ENCODE results near the gene OR51I1.

The OR51I1 gene

DNA sequence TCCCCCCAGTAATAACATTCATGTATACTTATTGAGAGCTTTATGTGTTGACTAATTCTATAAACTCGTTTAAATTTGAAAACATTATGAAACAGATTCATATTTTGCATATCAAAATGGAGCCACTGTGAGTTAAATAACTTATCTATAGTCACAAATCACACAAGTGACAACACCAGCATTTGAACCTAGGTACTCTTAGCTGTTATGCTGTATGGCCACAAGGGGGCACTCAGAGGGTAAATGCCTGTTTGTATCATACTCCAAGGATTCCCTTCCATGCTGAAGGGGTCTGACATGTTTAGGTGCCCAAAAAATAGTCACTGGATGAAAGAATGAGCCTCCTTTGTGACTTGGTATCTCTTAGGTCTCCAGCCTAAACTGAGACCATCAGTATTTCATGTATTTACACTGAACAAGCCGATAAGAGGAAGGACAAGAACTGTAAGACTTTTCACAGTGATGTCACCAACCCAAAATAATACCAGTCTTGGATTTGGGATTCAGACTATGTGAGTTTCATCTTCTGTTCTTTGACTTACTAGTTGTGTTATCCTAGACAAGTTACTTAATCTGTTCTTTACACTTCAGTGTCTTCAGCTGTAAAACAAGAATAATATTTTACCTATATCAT lies 35.0 kb upstream of the OR51I1 start:
- TF ChIP-seq CSDC2 (CRISPR knock-in tag; IDR thresholded peaks at IDR 0.05), result no peak
- TF ChIP-seq, protein P1, sequence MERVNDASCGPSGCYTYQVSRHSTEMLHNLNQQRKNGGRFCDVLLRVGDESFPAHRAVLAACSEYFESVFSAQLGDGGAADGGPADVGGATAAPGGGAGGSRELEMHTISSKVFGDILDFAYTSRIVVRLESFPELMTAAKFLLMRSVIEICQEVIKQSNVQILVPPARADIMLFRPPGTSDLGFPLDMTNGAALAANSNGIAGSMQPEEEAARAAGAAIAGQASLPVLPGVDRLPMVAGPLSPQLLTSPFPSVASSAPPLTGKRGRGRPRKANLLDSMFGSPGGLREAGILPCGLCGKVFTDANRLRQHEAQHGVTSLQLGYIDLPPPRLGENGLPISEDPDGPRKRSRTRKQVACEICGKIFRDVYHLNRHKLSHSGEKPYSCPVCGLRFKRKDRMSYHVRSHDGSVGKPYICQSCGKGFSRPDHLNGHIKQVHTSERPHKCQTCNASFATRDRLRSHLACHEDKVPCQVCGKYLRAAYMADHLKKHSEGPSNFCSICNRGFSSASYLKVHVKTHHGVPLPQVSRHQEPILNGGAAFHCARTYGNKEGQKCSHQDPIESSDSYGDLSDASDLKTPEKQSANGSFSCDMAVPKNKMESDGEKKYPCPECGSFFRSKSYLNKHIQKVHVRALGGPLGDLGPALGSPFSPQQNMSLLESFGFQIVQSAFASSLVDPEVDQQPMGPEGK (CRISPR knock-in tag; IDR thresholded peaks at IDR 0.05; ENCODE audit: borderline replicate concordance), result no peak
- TF ChIP-seq RARB (CRISPR knock-in tag; IDR thresholded peaks at IDR 0.05), result no peak
- TF ChIP-seq, protein P2, sequence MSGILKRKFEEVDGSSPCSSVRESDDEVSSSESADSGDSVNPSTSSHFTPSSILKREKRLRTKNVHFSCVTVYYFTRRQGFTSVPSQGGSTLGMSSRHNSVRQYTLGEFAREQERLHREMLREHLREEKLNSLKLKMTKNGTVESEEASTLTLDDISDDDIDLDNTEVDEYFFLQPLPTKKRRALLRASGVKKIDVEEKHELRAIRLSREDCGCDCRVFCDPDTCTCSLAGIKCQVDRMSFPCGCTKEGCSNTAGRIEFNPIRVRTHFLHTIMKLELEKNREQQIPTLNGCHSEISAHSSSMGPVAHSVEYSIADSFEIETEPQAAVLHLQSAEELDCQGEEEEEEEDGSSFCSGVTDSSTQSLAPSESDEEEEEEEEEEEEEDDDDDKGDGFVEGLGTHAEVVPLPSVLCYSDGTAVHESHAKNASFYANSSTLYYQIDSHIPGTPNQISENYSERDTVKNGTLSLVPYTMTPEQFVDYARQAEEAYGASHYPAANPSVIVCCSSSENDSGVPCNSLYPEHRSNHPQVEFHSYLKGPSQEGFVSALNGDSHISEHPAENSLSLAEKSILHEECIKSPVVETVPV (CRISPR knock-in tag; IDR thresholded peaks at IDR 0.05), result no peak
- no peak for TF ChIP-seq ZFP30 (CRISPR knock-in tag; IDR thresholded peaks at IDR 0.05)
- no peak for TF ChIP-seq ISL1 (CRISPR knock-in tag; IDR thresholded peaks at IDR 0.05)
- TF ChIP-seq, protein P3, sequence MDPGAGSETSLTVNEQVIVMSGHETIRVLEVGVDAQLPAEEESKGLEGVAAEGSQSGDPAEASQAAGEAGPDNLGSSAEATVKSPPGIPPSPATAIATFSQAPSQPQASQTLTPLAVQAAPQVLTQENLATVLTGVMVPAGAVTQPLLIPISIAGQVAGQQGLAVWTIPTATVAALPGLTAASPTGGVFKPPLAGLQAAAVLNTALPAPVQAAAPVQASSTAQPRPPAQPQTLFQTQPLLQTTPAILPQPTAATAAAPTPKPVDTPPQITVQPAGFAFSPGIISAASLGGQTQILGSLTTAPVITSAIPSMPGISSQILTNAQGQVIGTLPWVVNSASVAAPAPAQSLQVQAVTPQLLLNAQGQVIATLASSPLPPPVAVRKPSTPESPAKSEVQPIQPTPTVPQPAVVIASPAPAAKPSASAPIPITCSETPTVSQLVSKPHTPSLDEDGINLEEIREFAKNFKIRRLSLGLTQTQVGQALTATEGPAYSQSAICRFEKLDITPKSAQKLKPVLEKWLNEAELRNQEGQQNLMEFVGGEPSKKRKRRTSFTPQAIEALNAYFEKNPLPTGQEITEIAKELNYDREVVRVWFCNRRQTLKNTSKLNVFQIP (CRISPR knock-in tag; IDR thresholded peaks at IDR 0.05; ENCODE audit: borderline replicate concordance, low read depth), result no peak
- TF ChIP-seq ZFP3 (CRISPR knock-in tag; IDR thresholded peaks at IDR 0.05), result no peak
- no peak for TF ChIP-seq ZC3H10 (CRISPR knock-in tag; IDR thresholded peaks at IDR 0.05)
- TF ChIP-seq, protein P4, sequence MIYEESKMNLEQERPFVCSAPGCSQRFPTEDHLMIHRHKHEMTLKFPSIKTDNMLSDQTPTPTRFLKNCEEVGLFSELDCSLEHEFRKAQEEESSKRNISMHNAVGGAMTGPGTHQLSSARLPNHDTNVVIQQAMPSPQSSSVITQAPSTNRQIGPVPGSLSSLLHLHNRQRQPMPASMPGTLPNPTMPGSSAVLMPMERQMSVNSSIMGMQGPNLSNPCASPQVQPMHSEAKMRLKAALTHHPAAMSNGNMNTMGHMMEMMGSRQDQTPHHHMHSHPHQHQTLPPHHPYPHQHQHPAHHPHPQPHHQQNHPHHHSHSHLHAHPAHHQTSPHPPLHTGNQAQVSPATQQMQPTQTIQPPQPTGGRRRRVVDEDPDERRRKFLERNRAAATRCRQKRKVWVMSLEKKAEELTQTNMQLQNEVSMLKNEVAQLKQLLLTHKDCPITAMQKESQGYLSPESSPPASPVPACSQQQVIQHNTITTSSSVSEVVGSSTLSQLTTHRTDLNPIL (CRISPR knock-in tag; IDR thresholded peaks at IDR 0.05; ENCODE audit: low read depth), result no peak
- no peak for TF ChIP-seq ARNTL (CRISPR knock-in tag; IDR thresholded peaks at IDR 0.05; ENCODE audit: borderline replicate concordance, low read depth)
- TF ChIP-seq ZNF565 (CRISPR knock-in tag; conservative IDR thresholded peaks at IDR 0.05; ENCODE audit: low read depth), result no peak
- TF ChIP-seq ZNF70 (CRISPR knock-in tag; IDR thresholded peaks at IDR 0.05), result no peak
- no peak for TF ChIP-seq ZNF8 (CRISPR knock-in tag; IDR thresholded peaks at IDR 0.05)
- TF ChIP-seq GLIS3 (CRISPR knock-in tag; IDR thresholded peaks at IDR 0.05), result no peak
- no peak for TF ChIP-seq PPARA (CRISPR knock-in tag; IDR thresholded peaks at IDR 0.05; ENCODE audit: borderline replicate concordance)
- TF ChIP-seq TSHZ2 (CRISPR knock-in tag; IDR thresholded peaks at IDR 0.05), result no peak
- no peak for TF ChIP-seq TCF4 (CRISPR knock-in tag; IDR thresholded peaks at IDR 0.05; ENCODE audit: borderline replicate concordance)
- TF ChIP-seq TOX (CRISPR knock-in tag; IDR thresholded peaks at IDR 0.05; ENCODE audit: borderline replicate concordance), result no peak
- ATAC-seq, result peak; percentile 84

- no peak for ATAC-seq
- TF ChIP-seq TCF4 (CRISPR knock-in tag; IDR thresholded peaks at IDR 0.05; ENCODE audit: borderline replicate concordance), result no peak
- TF ChIP-seq, protein P4 (CRISPR knock-in tag; IDR thresholded peaks at IDR 0.05; ENCODE audit: low read depth), result no peak
- TF ChIP-seq OSR1 (CRISPR knock-in tag; IDR thresholded peaks at IDR 0.05), result no peak
- no peak for TF ChIP-seq ISL1 (CRISPR knock-in tag; IDR thresholded peaks at IDR 0.05)
- TF ChIP-seq BACH2 (CRISPR knock-in tag; IDR thresholded peaks at IDR 0.05; ENCODE audit: borderline replicate concordance), result no peak
- no peak for TF ChIP-seq RARB (CRISPR knock-in tag; IDR thresholded peaks at IDR 0.05)
- no peak for TF ChIP-seq GLIS3 (CRISPR knock-in tag; IDR thresholded peaks at IDR 0.05)
- TF ChIP-seq ZNF70 (CRISPR knock-in tag; IDR thresholded peaks at IDR 0.05), result no peak
- TF ChIP-seq ZNF8 (CRISPR knock-in tag; IDR thresholded peaks at IDR 0.05), result no peak
- TF ChIP-seq ZNF565 (CRISPR knock-in tag; conservative IDR thresholded peaks at IDR 0.05; ENCODE audit: low read depth), result no peak
- no peak for TF ChIP-seq ZFP3 (CRISPR knock-in tag; IDR thresholded peaks at IDR 0.05)
- no peak for TF ChIP-seq PPARA (CRISPR knock-in tag; IDR thresholded peaks at IDR 0.05; ENCODE audit: borderline replicate concordance)
- TF ChIP-seq ZC3H10 (CRISPR knock-in tag; IDR thresholded peaks at IDR 0.05), result no peak
- TF ChIP-seq ESRRG (CRISPR knock-in tag; IDR thresholded peaks at IDR 0.05), result no peak
- no peak for TF ChIP-seq ZFP30 (CRISPR knock-in tag; IDR thresholded peaks at IDR 0.05)
- no peak for TF ChIP-seq SNAI2 (CRISPR knock-in tag; IDR thresholded peaks at IDR 0.05)
- TF ChIP-seq TOX (CRISPR knock-in tag; IDR thresholded peaks at IDR 0.05; ENCODE audit: borderline replicate concordance), result no peak
- TF ChIP-seq, protein P3 (CRISPR knock-in tag; IDR thresholded peaks at IDR 0.05; ENCODE audit: borderline replicate concordance, low read depth), result no peak
Observed at GRCh38 chr11:5473921-5474320, 32.6 kb upstream of the OR51I1 start.
